HUES6 (cell line): ENCODE data around the gene MBD3.
"Not testable (repeated sequence)": the region's sequence is repeated elsewhere in the genome, so short reads cannot be mapped to it uniquely, and the experiment has no call there.

Experiments
- H3K27ac ChIP-seq: 2 replicates; pipeline ENCODE4 v1.7.0; 2013; ENCODE audit warnings: low read depth, mild to moderate bottlenecking, low read length, inconsistent platforms
- H3K27me3 ChIP-seq: 2 replicates; pipeline ENCODE4 v1.6.1; 2013; ENCODE audit warnings: low read length; ENCODE audit not compliant: control insufficient read depth, insufficient read depth
- H3K36me3 ChIP-seq: 2 replicates; pipeline ENCODE4 v1.6.1; 2013; ENCODE audit warnings: low read length; ENCODE audit not compliant: control insufficient read depth, insufficient read depth
- H3K4me1 ChIP-seq: 2 replicates; pipeline ENCODE4 v1.6.1; 2013; ENCODE audit warnings: low read length; ENCODE audit not compliant: control insufficient read depth, insufficient read depth
- H3K4me3 ChIP-seq: 2 replicates; pipeline ENCODE4 v1.5.1; 2013; ENCODE audit warnings: low read depth, low read length
- H3K9ac ChIP-seq: one replicate; pipeline ENCODE4 v1.6.1; 2013; ENCODE audit warnings: mild to moderate bottlenecking, low read length
- H3K9me3 ChIP-seq: 2 replicates; pipeline ENCODE4 v1.6.1; 2013; ENCODE audit warnings: low read depth, low read length; ENCODE audit not compliant: control insufficient read depth, insufficient read depth

The MBD3 gene

GRCh38 chr19:1592755-1593500 lies at the start of gene MBD3:
Gene MBD3, minus strand, starts transcription at chr19:1592865. Its CDS starts 234 bp downstream, at chr19:1592631.
- Histone ChIP-seq H3K27ac (peak within 1 kb of the TSS; percentile 98), H3K9ac (peak within 1 kb of the TSS; percentile 99), H3K4me3 (peak within 1 kb of the TSS; percentile 95), H3K27me3 (no peaks in the 10 kb centered on the region), H3K36me3 (peaks cover 20% of the 10 kb centered on the region), H3K4me1 (peaks cover 12% of the 10 kb centered on the region), H3K9me3 (no peaks in the 10 kb centered on the region)

- H3K9me3 ChIP-seq, H3K27me3 ChIP-seq, H3K27ac ChIP-seq, H3K4me3 ChIP-seq, H3K4me1 ChIP-seq, H3K9ac ChIP-seq: not testable (repeated sequence)
- H3K36me3 ChIP-seq, result peaks cover 89% of the 10 kb centered on the region
These were observed 48.3 kb upstream of the MBD3 start for GRCh38 chr19:1640893-1641448.

- Histone ChIP-seq H3K9ac (no peak overlapping the region), H3K9me3 (no peaks in the 10 kb centered on the region; the same call in 1 of the 2 replicates), H3K36me3 (peaks cover 84% of the 10 kb centered on the region), H3K4me3 (no peak overlapping the region), H3K4me1 (no peaks in the 10 kb centered on the region), H3K27ac (no peak overlapping the region), H3K27me3 (no peaks in the 10 kb centered on the region)
These were observed 43.9 kb upstream of the MBD3 start for GRCh38 chr19:1636325-1637236.

GRCh38 chr19:1634938-1635243 lies 42.2 kb upstream of the MBD3 start:
- Histone ChIP-seq H3K4me1 (no peaks in the 10 kb centered on the region), H3K27ac (no peak overlapping the region), H3K36me3 (peaks cover 89% of the 10 kb centered on the region), H3K4me3 (no peak overlapping the region), H3K27me3 (no peaks in the 10 kb centered on the region), H3K9me3 (no peaks in the 10 kb centered on the region; the same call in 1 of the 2 replicates), H3K9ac (no peak overlapping the region)

GRCh38 chr19:1634242-1634937 lies 41.7 kb upstream of the MBD3 start:
- Histone ChIP-seq H3K9ac (no peak overlapping the region), H3K9me3 (no peaks in the 10 kb centered on the region; the same call in 1 of the 2 replicates), H3K27me3 (no peaks in the 10 kb centered on the region), H3K27ac (no peak overlapping the region), H3K4me1 (no peaks in the 10 kb centered on the region), H3K36me3 (peaks cover 87% of the 10 kb centered on the region), H3K4me3 (no peak overlapping the region)

GRCh38 chr19:1633269-1633826 lies 40.7 kb upstream of the MBD3 start:
- Histone ChIP-seq H3K4me1 (no peaks in the 10 kb centered on the region), H3K27me3 (no peaks in the 10 kb centered on the region), H3K9me3 (no peaks in the 10 kb centered on the region; the same call in 1 of the 2 replicates), H3K9ac (no peak overlapping the region), H3K27ac (no peak overlapping the region), H3K36me3 (peaks cover 78% of the 10 kb centered on the region), H3K4me3 (no peak overlapping the region)

- Histone ChIP-seq H3K9me3 (no peaks in the 10 kb centered on the region; the same call in 1 of the 2 replicates), H3K4me3 (no peak overlapping the region), H3K27ac (no peak overlapping the region), H3K27me3 (no peaks in the 10 kb centered on the region), H3K9ac (no peak overlapping the region), H3K36me3 (peaks cover 71% of the 10 kb centered on the region), H3K4me1 (no peaks in the 10 kb centered on the region)
These were observed 40.0 kb upstream of the MBD3 start for GRCh38 chr19:1632462-1633268.

- no peaks in the 10 kb centered on the region for H3K4me1 ChIP-seq
These were observed 39.0 kb upstream of the MBD3 start for GRCh38 chr19:1631557-1632100.

GRCh38 chr19:1630811-1631210 lies 38.1 kb upstream of the MBD3 start:
- peaks cover 72% of the 10 kb centered on the region for H3K36me3 ChIP-seq
- H3K9ac ChIP-seq, result no peak overlapping the region
- H3K27ac ChIP-seq, result no peak overlapping the region
- H3K4me1 ChIP-seq, result no peaks in the 10 kb centered on the region
- no peak overlapping the region for H3K4me3 ChIP-seq
- no peaks in the 10 kb centered on the region for H3K27me3 ChIP-seq
- no peaks in the 10 kb centered on the region; the same call in 1 of the 2 replicates for H3K9me3 ChIP-seq

More at GRCh38 chr19:1631557-1632100, 39.0 kb upstream of the MBD3 start:
- no peaks in the 10 kb centered on the region for H3K27me3 ChIP-seq
- no peak overlapping the region for H3K27ac ChIP-seq
- no peaks in the 10 kb centered on the region; the same call in 1 of the 2 replicates for H3K9me3 ChIP-seq
- no peak overlapping the region for H3K9ac ChIP-seq
- no peak overlapping the region for H3K4me3 ChIP-seq
- H3K36me3 ChIP-seq, result peaks cover 69% of the 10 kb centered on the region
